ENCODE measurements around the gene SLC44A1. TPM values are rescaled to one million over a fixed set of nuclear protein-coding genes. Genes with fewer than 3 reads are reported as not detected.

SLC44A1 gene
- total RNA-seq, 2 experiments from 2014 or later: 14.1 to 14.3 TPM

DNA sequence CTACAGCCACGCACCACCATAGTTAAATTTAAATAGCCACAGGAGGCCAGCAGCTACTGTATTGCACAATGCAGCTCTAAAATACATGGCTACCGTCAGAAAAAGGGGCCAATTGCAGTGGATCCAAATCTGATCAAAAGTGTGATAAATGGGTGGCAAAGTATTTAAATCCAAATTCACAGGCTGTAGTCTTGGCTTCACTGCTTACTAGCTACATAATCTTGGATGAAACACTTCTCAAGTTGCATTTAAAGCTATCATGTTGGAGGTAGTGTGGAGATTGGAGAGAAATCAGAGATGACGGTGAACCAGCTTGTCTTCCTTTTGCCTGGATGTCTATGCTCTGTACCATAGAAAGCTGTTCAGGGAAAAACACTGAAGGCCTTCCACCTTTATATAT is 24.0 kb upstream of the SLC44A1 start:
- ChIA-PET POLR2A (no interaction called here), CTCF (interaction anchor here (0.5 kb wide), 1 partner anchor 16 kb away, joined by 3 read pairs; no protein-coding TSS in a partner anchor)
- Mint-ChIP-seq H3K27me3 (ENCODE audit: low read depth) (peaks cover 4% of the 10 kb centered on the region), H3K27ac (no peak overlapping the region), H3K36me3 (ENCODE audit: low read depth) (peaks cover 3% of the 10 kb centered on the region), H3K4me3 (no peak overlapping the region), H3K9me3 (ENCODE audit: insufficient read depth) (peaks cover 21% of the 10 kb centered on the region), H3K4me1 (ENCODE audit: low read depth) (no peaks in the 10 kb centered on the region)
- DNase-seq: no peak
- no peak for ATAC-seq

DNA sequence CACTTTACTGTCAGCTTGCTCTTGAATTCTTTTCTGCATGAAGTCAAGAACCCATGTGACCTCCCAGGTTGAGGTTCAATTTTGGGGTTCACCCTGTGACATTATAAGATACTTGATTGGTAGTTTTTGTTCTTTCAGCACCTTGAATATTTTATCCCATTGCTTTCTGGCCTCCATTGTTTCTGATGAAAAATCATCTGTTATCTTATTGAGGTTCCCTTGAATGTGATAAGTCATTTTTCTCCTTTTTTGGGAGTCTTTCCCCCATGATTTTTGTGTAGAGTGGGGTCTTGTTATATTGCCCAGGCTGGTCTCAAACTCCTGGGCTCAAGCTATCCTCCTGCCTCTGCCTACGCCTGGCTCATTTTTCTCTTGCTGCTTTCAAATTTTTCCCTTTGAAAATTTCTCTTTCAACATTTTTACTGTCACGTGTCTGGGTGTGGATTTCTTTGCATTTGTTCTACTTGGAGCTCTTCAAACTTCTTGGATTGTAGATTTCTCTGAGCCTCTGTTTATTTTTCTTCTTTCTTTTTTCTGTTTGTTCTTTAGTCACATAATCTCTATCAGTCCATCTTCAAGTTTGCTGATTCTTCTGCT is 20.8 kb upstream of the SLC44A1 start:
- ATAC-seq (no peak), DNase-seq (no peak)
- H3K4me3 Mint-ChIP-seq: no peak overlapping the region
- peaks cover 21% of the 10 kb centered on the region for H3K9me3 Mint-ChIP-seq (ENCODE audit: insufficient read depth)
- POLR2A ChIA-PET: no interaction called here
- H3K4me1 Mint-ChIP-seq (ENCODE audit: low read depth): no peaks in the 10 kb centered on the region
- H3K36me3 Mint-ChIP-seq (ENCODE audit: low read depth): peaks cover 3% of the 10 kb centered on the region
- H3K27me3 Mint-ChIP-seq (ENCODE audit: low read depth): peaks cover 12% of the 10 kb centered on the region
- no peak overlapping the region for H3K27ac Mint-ChIP-seq
- CTCF ChIA-PET: no interaction called here

DNA sequence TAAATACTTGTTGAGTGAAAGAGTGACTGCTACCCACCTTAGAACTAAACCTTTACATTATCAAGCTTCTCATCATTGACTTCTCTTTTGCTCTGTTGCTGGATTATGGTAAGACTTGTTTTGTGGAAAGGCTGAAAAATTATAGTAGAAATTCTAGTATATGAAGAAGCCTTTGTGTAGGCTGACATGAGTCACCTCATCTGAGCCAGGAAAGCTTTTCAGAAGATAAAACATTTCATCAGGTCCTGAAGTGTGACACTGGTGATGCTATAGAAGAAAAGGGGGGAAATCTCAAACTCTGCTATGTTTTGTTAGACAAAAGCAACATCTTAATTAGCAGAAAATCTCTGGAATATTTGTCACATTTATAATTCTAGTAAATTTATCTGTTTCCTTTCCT is 18.4 kb upstream of the SLC44A1 start:
- Mint-ChIP-seq H3K36me3 (ENCODE audit: low read depth) (peaks cover 3% of the 10 kb centered on the region), H3K9me3 (ENCODE audit: insufficient read depth) (peaks cover 21% of the 10 kb centered on the region), H3K27ac (no peak overlapping the region), H3K27me3 (ENCODE audit: low read depth) (peaks cover 12% of the 10 kb centered on the region), H3K4me3 (no peak overlapping the region), H3K4me1 (ENCODE audit: low read depth) (no peaks in the 10 kb centered on the region)
- CTCF ChIA-PET: interaction anchor here (1.4 kb wide), 1 partner anchor 363 kb away, joined by 4 read pairs; no protein-coding TSS in a partner anchor
- DNase-seq (no peak), ATAC-seq (no peak)
- POLR2A ChIA-PET: no interaction called here

DNA sequence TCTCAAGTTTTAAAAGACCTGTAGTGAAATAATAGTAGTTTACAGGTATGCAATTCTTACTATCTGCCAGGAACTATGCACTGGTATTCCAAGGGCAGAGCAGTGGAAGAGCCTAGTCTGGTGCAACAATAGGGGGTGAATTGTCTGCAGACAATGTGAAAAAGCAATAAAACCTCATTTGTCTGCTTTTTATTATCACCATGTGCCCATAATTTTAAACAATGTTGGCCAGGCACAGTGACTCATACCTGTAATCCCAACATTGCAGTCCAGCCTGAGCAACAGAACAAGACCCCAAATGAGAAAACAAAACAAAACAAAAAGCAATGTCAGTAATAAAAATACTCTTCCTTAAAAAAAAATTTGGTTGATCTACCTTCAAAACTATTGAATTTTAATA is 12.2 kb upstream of the SLC44A1 start:
- Mint-ChIP-seq H3K27ac (no peak overlapping the region), H3K4me3 (no peak overlapping the region), H3K9me3 (ENCODE audit: insufficient read depth) (no peaks in the 10 kb centered on the region), H3K27me3 (ENCODE audit: low read depth) (peaks cover 18% of the 10 kb centered on the region), H3K4me1 (ENCODE audit: low read depth) (no peaks in the 10 kb centered on the region), H3K36me3 (ENCODE audit: low read depth) (no peaks in the 10 kb centered on the region)
- ChIA-PET POLR2A (no interaction called here), CTCF (no interaction called here)
- DNase-seq (no peak), ATAC-seq (no peak)

DNA sequence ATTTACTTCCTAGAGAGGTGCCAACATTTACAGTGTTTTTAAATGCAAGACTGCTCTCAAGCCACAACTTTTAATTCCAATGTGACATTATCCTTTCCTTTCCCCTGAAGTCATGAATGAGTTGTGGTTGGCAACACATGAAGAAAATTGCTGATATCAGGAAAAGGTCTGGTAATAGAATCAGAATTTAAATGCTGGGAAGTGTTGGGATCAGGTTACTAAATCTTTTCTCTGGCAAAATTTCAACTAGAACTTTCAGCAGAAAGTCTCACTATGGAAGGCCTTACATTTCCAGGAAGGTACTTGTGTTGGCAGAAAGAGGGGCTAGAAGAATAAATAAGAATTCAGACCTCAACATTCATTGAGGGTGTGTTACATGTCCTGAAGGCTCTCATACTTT is 10.6 kb upstream of the SLC44A1 start:
- H3K27me3 Mint-ChIP-seq (ENCODE audit: low read depth): peaks cover 15% of the 10 kb centered on the region
- no peaks in the 10 kb centered on the region for H3K36me3 Mint-ChIP-seq (ENCODE audit: low read depth)
- DNase-seq (no peak), ATAC-seq (no peak)
- H3K27ac Mint-ChIP-seq: no peak overlapping the region
- ChIA-PET CTCF (no interaction called here), POLR2A (no interaction called here)
- H3K9me3 Mint-ChIP-seq (ENCODE audit: insufficient read depth): no peaks in the 10 kb centered on the region
- H3K4me3 Mint-ChIP-seq: no peak overlapping the region
- H3K4me1 Mint-ChIP-seq (ENCODE audit: low read depth): no peaks in the 10 kb centered on the region

DNA sequence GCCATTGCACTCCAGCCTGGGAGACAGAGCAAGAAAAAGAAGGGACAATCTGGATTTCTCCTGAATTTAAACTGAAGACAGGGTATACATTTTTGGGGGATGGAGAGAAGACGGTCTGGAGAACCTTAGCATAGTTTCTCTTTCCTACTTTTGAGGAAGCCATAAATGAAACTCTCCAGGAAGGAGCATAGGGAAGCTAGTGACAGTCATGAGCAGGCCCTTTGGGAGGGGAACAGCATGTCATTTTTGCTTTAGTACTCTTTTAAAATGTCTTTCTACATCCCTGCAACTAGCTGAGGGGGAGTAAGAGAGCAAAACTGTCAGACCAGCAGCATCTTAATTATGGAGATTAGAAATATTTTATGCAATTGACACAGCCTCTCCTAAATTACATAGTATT is 8.2 kb upstream of the SLC44A1 start:
- ATAC-seq (no peak), DNase-seq (no peak)
- H3K27me3 Mint-ChIP-seq (ENCODE audit: low read depth): peaks cover 33% of the 10 kb centered on the region
- POLR2A ChIA-PET: no interaction called here
- no peak overlapping the region for H3K4me3 Mint-ChIP-seq
- no peaks in the 10 kb centered on the region for H3K4me1 Mint-ChIP-seq (ENCODE audit: low read depth)
- H3K9me3 Mint-ChIP-seq (ENCODE audit: insufficient read depth): no peaks in the 10 kb centered on the region
- CTCF ChIA-PET: interaction anchor here (0.7 kb wide), 1 partner anchor 16 kb away, joined by 3 read pairs; no protein-coding TSS in a partner anchor
- H3K27ac Mint-ChIP-seq: no peak overlapping the region
- no peaks in the 10 kb centered on the region for H3K36me3 Mint-ChIP-seq (ENCODE audit: low read depth)

DNA sequence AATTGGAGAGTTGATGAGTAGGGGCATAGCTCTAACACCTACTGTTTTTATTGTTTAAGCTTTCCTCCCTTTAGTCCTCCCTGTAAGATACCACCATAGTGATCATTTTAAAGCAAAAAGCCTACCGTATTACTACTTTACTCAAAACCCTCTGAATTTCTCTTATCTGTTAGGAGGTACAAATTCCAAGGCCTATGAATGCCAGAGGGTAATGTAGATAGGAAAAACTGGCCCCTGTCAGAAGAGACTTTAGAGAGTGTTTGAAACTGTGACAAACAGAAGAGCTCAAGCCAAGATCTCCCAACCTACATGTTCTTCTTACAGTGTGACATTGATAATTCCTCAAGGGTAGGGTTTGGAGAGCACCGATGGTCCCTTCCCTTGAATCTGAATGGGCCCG is 7.2 kb upstream of the SLC44A1 start:
- no peaks in the 10 kb centered on the region for H3K9me3 Mint-ChIP-seq (ENCODE audit: insufficient read depth)
- no peaks in the 10 kb centered on the region for H3K36me3 Mint-ChIP-seq (ENCODE audit: low read depth)
- H3K27ac Mint-ChIP-seq: no peak overlapping the region
- ChIA-PET CTCF (no interaction called here), POLR2A (no interaction called here)
- H3K27me3 Mint-ChIP-seq (ENCODE audit: low read depth): peaks cover 42% of the 10 kb centered on the region
- no peak for ATAC-seq
- H3K4me3 Mint-ChIP-seq: no peak overlapping the region
- DNase-seq: no peak
- H3K4me1 Mint-ChIP-seq (ENCODE audit: low read depth): no peaks in the 10 kb centered on the region

DNA sequence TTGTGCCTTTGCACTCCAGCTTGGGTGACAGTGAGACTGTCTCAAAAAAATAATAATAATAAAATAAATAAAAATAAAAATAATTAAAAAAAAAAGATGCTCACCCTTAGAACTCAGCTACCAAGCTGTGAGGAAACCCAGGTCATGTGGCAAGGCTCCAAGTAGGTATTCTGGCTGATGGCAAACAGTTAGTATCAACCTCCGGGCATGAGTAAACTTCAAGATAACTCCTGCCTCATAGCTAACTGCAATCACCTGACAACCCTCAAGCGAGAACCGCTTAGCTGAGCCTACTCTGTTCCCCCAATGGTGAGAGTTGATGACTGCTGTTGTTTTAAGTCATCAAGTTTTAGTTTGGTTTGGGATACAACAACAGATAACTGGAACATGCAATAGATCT is 6.1 kb upstream of the SLC44A1 start:
- H3K9me3 Mint-ChIP-seq (ENCODE audit: insufficient read depth): no peaks in the 10 kb centered on the region
- POLR2A ChIA-PET: interaction anchor here (0.6 kb wide), 1 partner anchor 521 kb away, joined by 4 read pairs; no protein-coding TSS in a partner anchor
- no peak for ATAC-seq
- H3K27me3 Mint-ChIP-seq (ENCODE audit: low read depth): peaks cover 50% of the 10 kb centered on the region
- no peak overlapping the region for H3K4me3 Mint-ChIP-seq
- no peak for DNase-seq
- no peaks in the 10 kb centered on the region for H3K36me3 Mint-ChIP-seq (ENCODE audit: low read depth)
- CTCF ChIA-PET: no interaction called here
- H3K4me1 Mint-ChIP-seq (ENCODE audit: low read depth): peaks cover 3% of the 10 kb centered on the region
- H3K27ac Mint-ChIP-seq: no peak overlapping the region

DNA sequence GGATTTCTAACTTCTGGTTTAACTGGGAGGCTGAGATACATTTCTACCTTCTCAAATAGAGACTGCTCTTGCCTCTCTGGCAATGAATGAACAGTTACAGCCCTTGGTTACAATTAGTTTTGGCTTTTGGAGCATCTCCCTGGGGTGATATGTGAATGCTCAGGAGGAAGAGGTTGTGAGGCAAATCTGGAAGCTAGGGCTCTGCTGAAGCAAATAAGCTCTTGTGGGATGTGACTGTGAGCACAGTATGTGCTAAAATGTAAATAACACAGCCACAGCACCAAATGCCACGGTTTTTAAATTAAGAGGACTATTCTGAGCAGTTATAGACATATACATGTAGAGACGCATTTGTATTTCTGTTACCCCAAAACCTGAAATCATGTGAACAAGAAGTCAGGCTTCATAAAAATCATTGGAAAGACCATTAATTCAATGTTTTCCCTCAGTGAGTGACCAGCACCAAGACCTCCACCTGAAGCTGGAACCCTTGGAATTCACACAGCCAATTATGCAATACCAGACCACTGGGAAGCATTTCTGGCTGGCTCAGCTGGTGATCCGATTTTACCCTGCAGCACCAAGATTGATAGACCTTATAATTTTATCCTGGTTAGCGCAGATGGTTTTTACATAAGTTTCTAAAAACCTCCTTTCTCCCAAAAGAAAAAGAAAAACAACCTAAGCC is 3.0 kb upstream of the SLC44A1 start:
- CTCF ChIA-PET: interaction anchor here (2.1 kb wide), 1 partner anchor 378 kb away, joined by 7 read pairs; no protein-coding TSS in a partner anchor
- no peak for ATAC-seq
- H3K36me3 Mint-ChIP-seq (ENCODE audit: low read depth): no peaks in the 10 kb centered on the region
- H3K9me3 Mint-ChIP-seq (ENCODE audit: insufficient read depth): no peaks in the 10 kb centered on the region
- H3K27ac Mint-ChIP-seq: no peak overlapping the region
- POLR2A ChIA-PET: no interaction called here
- H3K4me1 Mint-ChIP-seq (ENCODE audit: low read depth): peaks cover 20% of the 10 kb centered on the region
- peaks cover 53% of the 10 kb centered on the region for H3K27me3 Mint-ChIP-seq (ENCODE audit: low read depth)
- no peak for DNase-seq
- H3K4me3 Mint-ChIP-seq: no peak overlapping the region

DNA sequence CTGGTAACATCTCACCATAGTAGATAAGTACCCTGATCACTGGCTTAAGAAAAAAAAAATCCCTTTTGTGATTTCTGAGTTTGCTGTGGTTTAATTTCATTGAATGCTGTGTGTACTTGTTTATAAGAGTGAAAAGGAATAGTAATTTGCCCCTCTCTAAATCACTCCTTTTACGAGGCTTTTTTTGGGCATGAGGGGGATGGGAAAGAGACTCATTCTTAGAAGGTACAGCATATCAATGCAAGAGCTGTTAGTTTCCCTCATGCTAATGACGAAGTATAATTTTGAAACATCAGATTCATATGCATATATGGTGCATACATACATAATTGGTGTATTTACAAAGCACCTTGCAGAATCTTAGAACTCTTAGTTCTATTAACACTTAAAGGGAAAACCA is 2.4 kb upstream of the SLC44A1 start:
- CTCF ChIA-PET: interaction anchor here (0.7 kb wide), 1 partner anchor 14 kb away, joined by 3 read pairs; no protein-coding TSS in a partner anchor
- no peaks in the 10 kb centered on the region for H3K36me3 Mint-ChIP-seq (ENCODE audit: low read depth)
- no peak overlapping the region for H3K27ac Mint-ChIP-seq
- ATAC-seq: no peak
- H3K4me1 Mint-ChIP-seq (ENCODE audit: low read depth): peaks cover 20% of the 10 kb centered on the region
- no peak overlapping the region for H3K4me3 Mint-ChIP-seq
- no peaks in the 10 kb centered on the region for H3K9me3 Mint-ChIP-seq (ENCODE audit: insufficient read depth)
- no peak for DNase-seq
- POLR2A ChIA-PET: no interaction called here
- H3K27me3 Mint-ChIP-seq (ENCODE audit: low read depth): peaks cover 57% of the 10 kb centered on the region

DNA sequence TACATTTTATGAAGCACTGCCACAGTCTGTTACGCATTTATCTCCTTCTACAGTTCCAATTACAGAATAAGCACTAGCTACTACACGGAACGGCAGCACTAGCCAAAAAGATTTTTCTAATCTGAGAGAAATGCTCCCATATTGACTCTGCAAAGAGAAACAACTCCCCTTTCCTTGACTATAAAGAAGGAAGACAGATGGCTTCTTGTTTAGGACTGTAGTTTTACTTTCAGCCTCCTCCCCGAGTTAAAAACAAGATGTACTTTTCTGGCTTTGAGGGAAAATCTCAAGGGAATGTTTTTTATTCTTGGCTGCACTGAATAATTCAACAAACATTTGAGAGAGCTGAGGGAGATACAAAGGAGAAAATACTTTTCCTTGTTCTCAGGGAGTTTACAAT is 1.9 kb upstream of the SLC44A1 start:
- H3K4me3 Mint-ChIP-seq: no peak overlapping the region
- POLR2A ChIA-PET: no interaction called here
- no peaks in the 10 kb centered on the region for H3K9me3 Mint-ChIP-seq (ENCODE audit: insufficient read depth)
- peaks cover 60% of the 10 kb centered on the region for H3K27me3 Mint-ChIP-seq (ENCODE audit: low read depth)
- CTCF ChIA-PET: interaction anchor here (0.7 kb wide), 1 partner anchor 14 kb away, joined by 3 read pairs; no protein-coding TSS in a partner anchor
- H3K36me3 Mint-ChIP-seq (ENCODE audit: low read depth): no peaks in the 10 kb centered on the region
- H3K4me1 Mint-ChIP-seq (ENCODE audit: low read depth): peaks cover 21% of the 10 kb centered on the region
- ATAC-seq: no peak
- DNase-seq: no peak
- no peak overlapping the region for H3K27ac Mint-ChIP-seq

DNA sequence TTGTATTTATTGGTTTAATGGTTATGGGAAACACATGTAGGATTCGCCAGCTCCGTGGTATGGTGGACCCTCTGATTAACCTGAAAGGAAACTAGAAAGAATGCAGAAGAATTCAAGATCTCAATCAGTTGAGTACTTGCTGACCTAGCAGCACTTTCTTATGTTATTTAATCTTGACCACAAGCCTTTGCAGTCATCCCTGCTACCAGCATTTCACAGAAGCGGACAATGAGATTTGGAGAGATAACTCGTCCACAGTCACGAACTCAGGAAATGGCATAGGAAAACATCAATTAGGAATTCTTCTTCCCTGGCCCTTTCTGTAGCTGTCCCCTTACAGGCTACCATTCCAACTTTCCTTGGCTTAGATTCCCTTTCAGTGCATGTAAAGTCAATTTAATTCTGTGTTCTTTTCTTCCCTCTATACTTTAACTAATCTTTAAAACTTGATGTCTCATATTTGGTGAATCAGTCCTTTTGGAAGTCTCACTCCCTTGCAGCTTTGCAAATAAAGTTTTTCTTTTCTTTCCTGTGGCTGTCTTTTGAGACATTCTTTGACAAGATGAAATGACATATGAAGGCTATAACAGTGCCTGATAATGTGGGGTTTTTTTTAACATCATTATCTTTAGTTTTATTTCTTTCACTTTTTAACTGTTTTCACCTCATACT is 1.3 kb upstream of the SLC44A1 start:
- ChIA-PET CTCF (interaction anchor here (1.5 to 2.2 kb wide), 2 partner anchors 379 to 381 kb away, joined by 4 read pairs; no protein-coding TSS in a partner anchor), POLR2A (interaction anchor here (2.4 kb wide), 1 partner anchor 162 kb away, joined by 15 read pairs; no protein-coding TSS in a partner anchor)
- ATAC-seq (no peak), DNase-seq (no peak)
- no peak overlapping the region for H3K4me3 Mint-ChIP-seq
- H3K27me3 Mint-ChIP-seq (ENCODE audit: low read depth): peaks cover 65% of the 10 kb centered on the region
- H3K27ac Mint-ChIP-seq: no peak overlapping the region
- no peaks in the 10 kb centered on the region for H3K36me3 Mint-ChIP-seq (ENCODE audit: low read depth)
- no peaks in the 10 kb centered on the region for H3K9me3 Mint-ChIP-seq (ENCODE audit: insufficient read depth)
- H3K4me1 Mint-ChIP-seq (ENCODE audit: low read depth): peaks cover 25% of the 10 kb centered on the region
